SKM-1 treated with dmso at 0.1 percent for 144 hours (cell line): ENCODE data around the gene KCNQ4.
A peak's percentile ranks its signal among the peaks of the same experiment; 100 is the strongest.

Source experiments
- DNase-seq: peaks from one replicate; lab custom pipeline; 2025; ENCODE audit not compliant: unreplicated experiment; lab: John Stamatoyannopoulos, UW

The KCNQ4 gene

DNA sequence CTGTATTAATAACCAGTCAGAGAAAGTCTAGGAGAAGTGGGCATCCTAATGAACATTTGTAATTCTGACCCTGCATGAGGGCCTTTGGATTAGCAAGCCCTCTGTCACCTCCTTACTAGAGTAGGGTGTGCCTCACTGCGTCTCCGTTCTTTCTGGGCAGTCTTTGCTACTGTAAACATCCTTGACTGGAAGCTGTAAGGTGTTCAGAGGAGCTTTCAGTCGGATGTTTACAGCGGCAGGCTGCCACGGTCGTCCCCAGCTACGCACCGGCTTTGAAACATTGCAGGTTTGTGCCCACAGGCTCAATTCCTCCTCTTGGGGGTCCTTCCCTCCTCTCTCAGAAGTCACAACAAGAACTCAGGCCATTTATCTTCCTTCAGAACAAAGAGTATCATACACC is 29.4 kb upstream of the KCNQ4 start:
- no peak for DNase-seq

DNA sequence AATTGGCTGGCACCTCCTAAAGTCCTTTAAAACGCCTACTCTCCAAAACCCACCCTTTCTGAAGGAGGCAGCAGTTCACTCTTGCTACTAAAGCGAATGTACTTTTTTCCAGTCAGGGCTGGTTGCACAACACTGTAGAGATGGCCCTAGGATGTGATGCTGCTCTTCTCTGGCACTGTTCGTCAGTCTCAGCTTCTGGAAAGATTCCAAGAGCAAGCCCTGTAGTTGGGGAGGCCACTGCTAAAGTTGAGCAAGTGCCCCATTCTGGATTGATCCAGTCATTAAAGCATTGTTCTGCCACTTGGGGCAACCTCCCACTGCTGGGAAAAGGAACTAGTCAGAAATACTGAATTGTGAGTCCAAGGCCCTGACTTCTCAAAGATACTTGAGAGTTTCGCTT is 28.5 kb upstream of the KCNQ4 start:
- DNase-seq: no peak

DNA sequence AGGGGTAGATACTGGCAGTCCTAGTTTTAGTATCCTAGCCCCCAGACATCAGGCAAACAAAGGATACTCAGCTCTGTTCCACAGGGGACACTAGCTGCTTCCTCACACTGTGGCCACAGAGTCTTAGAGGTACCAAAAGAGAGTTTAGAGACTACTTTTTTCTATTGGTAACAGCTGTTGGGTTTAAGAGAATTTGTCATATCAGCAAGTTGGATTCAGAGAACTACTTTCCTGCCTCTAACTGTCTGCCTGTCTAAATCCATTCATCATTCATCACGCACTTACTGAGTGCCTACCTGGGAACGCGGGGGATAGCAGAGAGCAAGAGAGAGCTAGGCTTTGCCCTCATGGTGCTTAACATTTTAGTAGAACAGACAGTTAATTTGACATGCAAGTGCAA is 27.1 kb upstream of the KCNQ4 start:
- DNase-seq: no peak

DNA sequence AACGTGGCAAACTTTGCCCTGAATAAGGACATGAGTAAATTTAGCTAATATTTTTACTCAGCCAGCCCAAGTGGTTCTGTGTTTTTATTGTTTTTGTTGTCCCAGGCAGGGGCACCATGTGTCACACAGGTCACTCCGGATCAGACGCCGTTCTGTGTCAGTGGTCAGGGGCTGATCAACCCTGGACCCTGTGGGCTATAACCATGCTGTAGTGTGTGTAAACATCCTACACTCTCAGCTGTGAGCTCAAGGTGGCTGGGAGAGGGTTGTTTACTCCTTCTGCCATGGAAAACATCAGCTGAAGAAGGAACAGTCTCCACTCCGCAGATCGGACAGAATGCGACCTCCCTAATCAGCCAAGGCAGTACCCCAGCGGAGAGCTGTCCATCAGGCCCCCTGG is 26.5 kb upstream of the KCNQ4 start:
- DNase-seq: no peak

DNA sequence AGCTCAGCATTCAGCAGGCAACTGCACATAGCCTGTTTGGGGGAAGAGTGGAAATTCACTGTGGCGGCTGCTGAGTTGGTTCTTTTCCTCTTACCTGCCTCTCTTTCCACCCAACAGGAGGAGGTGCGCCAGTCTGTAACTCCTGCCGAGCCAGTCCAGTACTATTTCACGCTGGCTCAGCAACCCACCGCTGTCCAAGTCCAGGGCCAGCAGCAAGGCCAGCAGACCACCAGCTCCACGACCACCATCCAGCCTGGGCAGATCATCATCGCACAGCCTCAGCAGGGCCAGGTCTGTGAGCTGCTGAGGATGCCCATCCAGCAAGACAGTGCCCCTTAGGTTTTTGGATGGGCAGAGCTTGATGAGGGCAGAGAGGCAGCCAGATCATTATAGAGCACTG is 25.6 kb upstream of the KCNQ4 start:
- DNase-seq: no peak

DNA sequence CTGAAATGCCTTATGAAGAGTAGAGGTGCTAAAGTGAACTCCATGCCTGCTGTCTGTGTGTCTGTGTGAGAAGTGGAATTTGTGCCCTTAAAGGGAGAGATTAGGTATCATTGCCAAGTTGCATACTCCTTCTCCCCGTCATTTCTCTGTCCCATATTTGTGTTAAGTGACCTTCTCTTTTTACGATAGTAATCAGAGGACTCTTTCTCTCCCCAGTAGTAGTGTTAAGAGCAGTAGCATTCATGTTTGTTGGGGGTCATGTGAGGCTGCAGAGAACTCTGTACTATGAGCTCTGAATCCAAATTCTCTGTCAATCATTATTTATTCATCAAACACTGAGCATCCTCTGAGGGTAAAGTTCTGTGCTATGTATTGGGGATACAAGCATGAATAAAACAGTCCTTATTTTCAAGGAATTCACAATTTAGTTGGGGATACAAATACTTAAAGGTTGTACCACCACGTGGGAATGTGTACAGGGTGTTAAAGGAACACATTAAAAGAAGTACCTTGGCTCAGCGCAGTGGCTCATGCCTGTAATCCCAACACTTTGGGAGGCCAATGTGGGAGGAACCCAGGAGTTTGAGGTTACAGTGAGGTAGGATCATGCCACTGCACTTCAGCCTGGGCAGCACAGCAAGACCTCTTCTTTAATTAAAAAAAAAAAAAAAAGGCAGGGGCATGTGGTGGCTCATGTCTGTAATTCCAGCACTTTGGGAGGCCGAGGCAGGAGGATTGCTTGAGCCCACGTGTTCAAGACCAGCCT is 24.8 kb upstream of the KCNQ4 start:
- no peak for DNase-seq

DNA sequence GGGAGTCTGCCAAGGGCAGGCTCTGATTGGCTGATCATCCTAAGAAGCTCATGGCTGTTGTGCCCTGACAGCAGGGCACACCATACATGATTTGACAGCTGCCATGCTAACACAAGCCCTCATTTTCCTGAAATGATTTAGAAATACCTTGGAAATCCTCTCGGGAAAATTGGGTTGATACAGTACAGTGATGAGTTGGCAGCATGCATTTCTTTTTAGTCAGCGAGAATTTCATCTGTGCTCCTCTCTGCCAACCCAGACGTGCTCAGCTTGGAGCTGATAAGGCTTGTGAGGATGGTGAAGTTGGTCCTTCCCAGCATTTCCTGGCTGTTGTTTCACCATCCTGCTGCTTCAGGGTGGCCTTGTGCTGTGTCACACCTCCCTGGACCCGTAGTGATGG is 22.6 kb upstream of the KCNQ4 start:
- DNase-seq: no peak

DNA sequence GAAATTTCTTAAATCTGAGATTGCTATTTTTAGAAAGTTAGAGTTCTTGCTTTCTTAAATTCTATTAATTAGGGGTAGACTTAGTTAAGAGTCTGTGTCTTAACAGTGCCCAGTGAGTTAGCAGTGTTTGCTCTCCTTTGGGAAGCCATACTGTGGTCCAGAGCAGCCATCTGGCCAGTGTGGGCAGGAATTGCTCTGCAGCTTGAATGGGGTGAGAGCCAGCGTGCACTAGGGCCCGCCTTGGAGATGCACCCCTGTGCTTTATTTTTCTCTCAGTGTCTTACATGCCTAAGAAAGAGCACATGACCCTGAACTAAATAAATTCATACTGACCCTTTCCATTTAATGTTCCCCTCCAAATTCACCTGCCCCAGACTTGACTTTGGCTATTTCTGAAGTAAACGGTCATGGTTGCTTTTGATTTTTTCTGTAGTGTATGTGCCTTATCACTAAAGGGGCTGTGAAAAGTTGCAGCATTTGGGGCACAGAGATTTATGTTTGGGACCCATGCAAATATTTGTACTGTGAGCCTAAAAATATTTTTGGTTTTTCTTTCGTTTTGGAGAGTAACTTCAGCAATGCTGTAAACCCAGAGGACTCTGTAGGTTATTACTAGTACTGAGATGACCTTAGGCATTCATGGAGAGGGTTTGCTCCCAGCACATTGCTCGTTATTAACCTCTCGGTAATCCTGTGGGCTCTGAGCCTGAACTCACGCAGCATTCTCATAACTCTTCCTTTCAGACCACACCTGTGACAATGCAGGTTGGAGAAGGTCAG is 21.3 kb upstream of the KCNQ4 start:
- DNase-seq: no peak

DNA sequence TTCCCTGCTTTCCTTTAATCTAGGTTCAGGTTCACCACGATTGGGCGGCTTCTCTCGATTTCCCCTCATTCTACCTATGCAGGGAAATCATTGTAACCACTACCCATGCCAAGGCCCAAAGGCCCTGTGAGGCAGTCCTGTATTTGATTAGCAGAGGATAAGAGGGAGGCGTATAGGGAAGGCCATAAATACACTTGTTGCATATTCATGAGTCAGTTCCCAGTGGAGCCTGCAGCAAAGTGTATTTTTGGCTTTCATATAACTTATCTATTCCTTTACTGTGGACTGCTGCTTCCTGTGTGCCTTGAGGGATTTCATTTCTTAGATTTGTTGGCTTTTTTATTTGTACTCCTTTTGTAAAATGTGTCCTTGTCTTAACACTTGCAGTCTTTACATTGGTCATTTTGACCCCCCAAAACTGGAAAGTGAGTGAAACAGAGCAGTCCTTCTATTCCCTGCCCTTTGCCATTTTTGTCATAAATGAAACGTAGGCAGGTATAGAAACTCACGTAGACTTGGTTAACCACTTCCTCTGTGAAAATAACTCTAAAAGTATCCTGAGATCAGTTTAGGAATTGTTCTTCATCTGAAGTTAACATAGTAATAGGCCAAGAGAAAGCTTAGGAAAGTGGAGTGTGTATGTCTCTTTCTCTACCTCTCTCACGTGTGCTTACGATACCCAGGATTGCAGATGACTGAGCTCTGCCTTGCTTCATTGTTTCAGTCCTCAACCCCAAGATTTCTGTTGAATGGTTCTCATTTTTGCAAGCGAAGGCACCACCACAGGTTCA is 19.6 kb upstream of the KCNQ4 start:
- no peak for DNase-seq

DNA sequence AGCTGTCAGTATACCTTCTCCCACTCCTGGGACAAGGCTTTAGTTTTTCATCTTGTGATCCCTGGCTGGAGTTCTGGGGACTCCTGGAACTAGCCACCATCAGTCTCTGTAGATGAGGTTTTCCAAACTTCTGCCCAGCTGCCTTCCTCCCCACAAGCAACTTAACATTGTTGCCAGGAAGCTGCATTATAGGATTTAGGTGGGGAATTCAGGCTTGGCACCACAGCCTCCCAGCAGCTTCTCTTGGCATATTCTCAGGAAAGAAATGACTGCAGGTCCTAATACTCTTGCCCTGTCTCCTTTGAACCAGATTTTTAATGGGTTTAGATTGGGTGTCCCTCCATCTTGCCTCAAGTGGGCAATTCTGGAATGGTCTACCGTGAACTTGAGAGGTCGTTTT is 18.6 kb upstream of the KCNQ4 start:
- DNase-seq: no peak

DNA sequence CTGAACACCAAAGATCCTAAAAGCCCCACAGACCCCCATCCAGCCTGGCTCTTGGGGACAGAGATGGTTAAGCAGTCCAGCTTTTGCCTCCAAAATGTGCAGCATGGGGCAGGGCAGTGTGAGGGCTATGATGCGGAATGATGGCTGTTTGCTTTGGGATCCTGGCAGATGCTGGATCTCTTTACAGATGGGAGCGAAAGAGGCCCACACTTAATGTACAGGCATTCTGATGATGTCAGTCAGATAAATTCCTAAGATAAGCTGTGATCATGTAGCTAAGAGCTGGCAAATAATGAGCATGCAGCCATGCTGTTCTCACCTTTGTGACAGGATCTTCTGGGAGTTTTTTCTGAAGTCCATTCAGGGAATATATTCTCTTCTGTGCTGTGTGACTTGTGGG is 17.6 kb upstream of the KCNQ4 start:
- DNase-seq: no peak

DNA sequence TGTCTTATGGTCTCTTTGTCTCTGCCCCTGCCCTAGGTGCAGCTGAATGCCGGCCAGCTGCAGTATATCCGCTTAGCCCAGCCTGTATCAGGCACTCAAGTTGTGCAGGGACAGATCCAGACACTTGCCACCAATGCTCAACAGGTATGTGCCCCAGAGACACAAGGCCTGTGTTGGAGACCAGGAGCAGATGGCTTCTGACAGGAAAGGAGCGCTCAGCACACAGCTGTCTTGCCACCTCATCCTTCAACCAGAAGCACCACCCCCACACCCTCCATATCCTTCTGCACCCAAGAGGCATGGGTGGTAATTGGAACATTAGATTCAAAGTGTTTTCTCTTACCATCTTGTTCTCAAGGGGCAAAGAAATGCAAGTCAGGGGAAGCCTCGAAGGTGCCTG is 17.0 kb upstream of the KCNQ4 start:
- no peak for DNase-seq

DNA sequence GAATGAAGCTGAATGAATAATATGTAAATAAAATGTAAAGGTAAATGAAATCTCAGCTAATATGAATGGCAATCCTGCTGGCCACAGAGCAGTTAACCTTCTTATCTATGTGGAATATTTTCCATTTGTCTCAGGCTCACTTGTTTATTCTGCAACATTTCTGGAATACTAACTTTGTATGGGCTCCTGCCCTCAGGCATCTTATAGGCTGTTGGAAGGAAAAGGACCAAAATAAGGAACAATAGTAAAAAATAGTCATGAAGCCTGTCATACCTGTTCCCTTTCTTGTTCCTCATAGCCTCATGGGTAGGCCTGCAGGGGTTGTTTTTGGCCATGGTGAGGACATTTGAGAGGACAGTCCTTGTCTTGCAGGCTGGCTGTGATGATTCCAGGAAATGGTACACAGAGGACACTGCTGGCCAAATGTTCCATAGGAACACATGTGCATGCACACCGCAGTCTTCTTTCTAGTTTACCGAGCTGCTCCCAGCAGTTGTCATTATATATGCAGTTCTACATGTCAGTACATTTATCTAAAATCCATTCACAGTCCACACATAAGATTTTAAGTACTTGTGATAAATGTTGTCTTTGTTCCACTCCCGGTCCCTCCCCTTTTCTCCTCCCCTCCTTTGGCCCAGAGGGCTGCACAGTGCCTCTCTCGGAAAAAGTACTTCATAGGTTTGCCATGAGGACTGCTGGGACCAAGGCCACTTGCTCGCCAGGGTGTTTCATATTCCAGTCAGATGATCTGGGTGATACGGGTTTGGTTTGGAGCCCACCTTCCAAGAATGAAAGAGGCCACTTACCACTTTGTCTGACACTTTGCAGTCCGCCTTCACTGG is 15.2 kb upstream of the KCNQ4 start:
- DNase-seq: no peak

DNA sequence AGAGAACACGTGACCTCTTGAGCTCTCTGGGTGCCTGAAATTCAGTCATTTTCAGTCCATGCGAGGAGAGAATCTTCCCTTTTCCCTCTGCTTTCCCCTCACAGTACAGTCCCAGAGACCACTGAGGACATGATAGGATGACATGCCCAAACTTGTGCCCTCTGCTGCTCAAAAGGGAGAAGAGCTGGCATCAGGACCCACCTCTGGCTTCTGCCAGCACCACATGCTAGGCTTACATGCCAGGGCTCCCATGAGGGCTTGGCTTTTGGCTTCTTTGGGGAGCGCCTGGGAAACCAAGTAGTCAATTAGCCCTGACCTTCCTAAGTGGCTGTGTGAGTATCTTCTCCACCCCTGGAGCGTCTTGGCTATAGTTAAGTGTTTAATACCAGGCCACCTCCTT is 13.8 kb upstream of the KCNQ4 start:
- no peak for DNase-seq

DNA sequence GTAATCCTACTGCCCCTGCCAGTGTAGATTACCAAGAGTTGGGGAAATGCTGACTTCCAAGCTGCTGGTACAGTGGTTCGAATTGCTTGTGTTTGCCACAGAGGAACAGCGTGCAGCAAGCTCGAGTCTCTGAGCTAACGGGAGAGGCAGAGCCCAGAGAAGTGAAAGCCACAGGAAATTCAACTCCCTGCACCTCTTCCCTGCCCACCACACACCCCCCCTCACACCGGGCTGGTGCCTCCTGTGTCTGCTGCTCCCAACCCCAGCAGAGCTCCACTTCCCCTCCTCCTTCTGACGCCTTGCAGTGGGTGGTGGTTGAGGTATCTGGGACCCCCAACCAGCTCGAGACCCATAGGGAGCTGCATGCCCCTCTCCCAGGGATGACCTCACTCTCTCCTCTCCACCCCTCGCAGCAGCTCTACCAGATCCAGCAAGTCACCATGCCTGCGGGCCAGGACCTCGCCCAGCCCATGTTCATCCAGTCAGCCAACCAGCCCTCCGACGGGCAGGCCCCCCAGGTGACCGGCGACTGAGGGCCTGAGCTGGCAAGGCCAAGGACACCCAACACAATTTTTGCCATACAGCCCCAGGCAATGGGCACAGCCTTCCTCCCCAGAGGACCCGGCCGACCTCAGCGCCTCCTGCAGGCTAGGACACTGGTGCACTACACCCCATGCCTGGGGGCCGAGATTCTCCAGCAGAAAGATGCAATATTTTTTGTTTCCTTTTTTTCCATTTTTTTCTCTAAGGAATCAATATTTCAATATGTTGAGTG is 13.1 kb upstream of the KCNQ4 start:
- no peak for DNase-seq

DNA sequence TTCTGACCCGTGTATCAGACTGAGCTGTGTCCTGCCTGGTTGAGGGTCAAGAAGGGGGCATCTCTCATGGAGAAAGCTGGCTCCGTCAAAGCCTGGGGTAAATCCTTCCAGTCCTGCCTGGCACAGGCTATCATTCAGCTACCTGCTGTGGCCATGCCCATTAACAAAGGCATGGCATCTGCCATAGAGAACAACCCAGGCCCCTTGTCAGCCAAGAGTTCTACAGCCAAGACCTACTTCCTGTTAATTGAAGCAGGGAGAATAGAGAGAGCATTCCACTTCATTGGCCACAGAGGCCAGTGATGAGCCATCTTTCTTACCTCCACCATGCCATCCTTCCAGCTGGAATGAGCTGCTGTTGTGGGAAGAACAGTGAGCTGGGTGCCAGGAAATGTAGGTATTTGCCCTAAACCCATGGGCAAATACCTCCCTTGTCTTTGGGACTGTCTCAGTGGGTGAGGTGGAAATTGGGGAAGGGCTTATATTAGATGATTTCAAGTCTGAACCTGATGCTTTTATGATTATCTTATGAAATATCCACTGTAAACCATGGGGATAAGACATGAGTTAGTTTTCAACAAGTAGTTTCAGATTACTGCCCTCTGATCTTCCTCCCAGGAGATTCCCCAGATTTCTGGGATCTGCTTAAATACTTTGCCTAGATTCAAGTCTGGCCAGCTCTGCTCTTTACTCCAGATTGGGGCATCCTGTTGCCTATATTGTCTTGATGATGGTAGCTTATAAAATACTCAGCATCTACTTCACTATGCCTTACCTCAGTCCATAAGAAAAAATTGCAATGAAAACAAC is 11.2 kb upstream of the KCNQ4 start:
- DNase-seq: no peak

DNA sequence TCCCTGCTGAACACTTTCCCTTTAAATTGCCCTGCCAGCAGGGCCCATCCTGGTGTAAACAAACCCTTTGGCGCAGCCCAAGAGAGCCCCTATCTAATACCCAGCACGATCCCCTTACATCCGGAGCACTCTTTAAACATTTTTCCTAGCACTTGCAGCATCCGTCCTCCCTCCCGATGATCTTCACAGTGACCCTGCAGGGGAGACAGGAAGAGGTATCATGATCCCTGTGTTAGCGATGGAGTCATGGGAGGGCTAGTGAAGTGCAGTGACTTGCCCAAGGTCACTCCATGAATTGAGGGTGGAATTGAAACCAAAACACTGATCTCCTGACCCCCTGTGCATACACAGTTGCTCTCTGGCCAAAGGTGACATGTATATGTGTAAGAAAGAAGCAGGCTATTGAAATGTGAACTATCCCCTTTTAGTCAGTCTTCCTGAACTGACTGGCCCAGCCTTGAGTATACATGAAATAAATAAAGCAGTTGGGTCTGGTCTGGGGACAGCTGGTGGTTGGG is 9.8 kb upstream of the KCNQ4 start:
- no peak for DNase-seq

DNA sequence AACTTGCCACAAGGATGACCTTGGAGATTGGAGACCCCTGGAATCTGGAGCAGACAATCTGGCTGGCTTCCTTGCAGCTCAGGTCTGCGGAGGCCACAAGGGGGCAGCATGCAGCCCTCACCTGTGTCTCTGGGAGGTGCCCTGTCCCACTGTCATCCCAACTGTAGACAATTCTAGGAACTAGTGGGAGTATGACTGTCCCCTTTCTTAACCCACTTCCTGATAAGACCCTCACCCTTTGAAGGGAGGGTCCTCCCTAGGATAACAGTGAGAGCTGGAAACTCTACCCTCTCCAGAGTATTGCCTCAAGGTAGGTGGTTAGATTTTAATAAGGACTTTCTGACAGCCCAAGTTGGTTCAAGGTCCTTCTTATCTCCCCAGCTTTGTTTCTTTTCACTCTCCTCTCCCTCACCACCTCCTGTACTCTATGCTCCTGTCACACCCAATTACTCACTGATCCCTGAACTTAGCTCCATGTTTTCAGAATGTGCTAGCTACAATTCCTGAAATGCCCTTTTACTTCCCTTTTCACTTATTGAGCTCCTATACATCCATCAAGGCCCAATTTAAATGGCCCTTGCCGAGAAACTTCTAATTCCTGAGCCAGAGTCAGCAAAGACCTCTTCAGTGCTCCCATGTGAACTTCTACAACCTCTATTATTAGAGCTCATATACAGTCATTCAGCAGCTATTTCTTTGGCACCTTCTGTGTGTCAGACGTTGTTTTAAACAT is 9.2 kb upstream of the KCNQ4 start:
- DNase-seq: peak; percentile 18
